ENCODE measurements around the gene TENM4.

DNA sequence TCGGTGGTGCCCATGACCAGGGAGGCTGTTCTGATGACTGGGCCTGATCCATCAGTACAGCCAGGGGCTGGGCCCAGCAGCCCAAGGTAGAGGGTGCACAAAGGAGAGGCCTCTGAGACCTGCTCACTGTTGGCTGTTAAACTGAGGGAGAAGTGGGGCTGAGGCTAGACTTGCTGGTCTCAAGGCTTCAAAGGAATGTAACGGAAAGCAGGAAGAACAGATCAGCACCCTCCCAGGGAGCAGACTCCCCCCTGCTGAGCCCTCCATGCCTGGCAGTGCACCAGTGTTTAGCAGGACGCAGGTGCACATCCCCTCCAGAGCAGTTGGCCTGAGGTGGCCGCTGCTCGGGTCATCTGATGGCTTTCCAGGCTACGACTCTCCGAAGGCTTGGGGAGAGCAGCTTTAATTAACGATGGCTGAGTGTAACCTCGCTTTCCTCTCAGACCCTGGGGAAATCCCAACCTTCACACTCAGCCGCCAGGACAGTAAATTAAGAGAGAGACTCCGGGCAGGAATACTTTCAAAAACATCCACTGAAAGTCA is 610.5 kb downstream of the TENM4 start:
- no peak for TF ChIP-seq RARB (CRISPR knock-in tag; IDR thresholded peaks at IDR 0.05)
- no peak for TF ChIP-seq GLIS3 (CRISPR knock-in tag; IDR thresholded peaks at IDR 0.05)
- TF ChIP-seq, protein P1, sequence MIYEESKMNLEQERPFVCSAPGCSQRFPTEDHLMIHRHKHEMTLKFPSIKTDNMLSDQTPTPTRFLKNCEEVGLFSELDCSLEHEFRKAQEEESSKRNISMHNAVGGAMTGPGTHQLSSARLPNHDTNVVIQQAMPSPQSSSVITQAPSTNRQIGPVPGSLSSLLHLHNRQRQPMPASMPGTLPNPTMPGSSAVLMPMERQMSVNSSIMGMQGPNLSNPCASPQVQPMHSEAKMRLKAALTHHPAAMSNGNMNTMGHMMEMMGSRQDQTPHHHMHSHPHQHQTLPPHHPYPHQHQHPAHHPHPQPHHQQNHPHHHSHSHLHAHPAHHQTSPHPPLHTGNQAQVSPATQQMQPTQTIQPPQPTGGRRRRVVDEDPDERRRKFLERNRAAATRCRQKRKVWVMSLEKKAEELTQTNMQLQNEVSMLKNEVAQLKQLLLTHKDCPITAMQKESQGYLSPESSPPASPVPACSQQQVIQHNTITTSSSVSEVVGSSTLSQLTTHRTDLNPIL (CRISPR knock-in tag; IDR thresholded peaks at IDR 0.05; ENCODE audit: low read depth), result no peak
- no peak for TF ChIP-seq ZC3H10 (CRISPR knock-in tag; IDR thresholded peaks at IDR 0.05)
- no peak for TF ChIP-seq ARNTL (CRISPR knock-in tag; IDR thresholded peaks at IDR 0.05; ENCODE audit: borderline replicate concordance, low read depth)
- TF ChIP-seq ZNF565 (CRISPR knock-in tag; conservative IDR thresholded peaks at IDR 0.05; ENCODE audit: low read depth), result no peak
- TF ChIP-seq, protein P2, sequence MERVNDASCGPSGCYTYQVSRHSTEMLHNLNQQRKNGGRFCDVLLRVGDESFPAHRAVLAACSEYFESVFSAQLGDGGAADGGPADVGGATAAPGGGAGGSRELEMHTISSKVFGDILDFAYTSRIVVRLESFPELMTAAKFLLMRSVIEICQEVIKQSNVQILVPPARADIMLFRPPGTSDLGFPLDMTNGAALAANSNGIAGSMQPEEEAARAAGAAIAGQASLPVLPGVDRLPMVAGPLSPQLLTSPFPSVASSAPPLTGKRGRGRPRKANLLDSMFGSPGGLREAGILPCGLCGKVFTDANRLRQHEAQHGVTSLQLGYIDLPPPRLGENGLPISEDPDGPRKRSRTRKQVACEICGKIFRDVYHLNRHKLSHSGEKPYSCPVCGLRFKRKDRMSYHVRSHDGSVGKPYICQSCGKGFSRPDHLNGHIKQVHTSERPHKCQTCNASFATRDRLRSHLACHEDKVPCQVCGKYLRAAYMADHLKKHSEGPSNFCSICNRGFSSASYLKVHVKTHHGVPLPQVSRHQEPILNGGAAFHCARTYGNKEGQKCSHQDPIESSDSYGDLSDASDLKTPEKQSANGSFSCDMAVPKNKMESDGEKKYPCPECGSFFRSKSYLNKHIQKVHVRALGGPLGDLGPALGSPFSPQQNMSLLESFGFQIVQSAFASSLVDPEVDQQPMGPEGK (CRISPR knock-in tag; IDR thresholded peaks at IDR 0.05; ENCODE audit: borderline replicate concordance), result no peak
- TF ChIP-seq PPARA (CRISPR knock-in tag; IDR thresholded peaks at IDR 0.05; ENCODE audit: borderline replicate concordance), result no peak
